GM12873 (cell line): ENCODE measurements around the gene UBA52.
A peak's percentile ranks its signal among the peaks of the same experiment; 100 is the strongest.

ENCODE experiments used
- TF ChIP-seq, protein P1 (sequence below): IDR thresholded peaks from 2 replicates; pipeline ENCODE4 v1.5.1; 2012; ENCODE audit warnings: low read depth, mild to moderate bottlenecking, moderate library complexity, low read length, control low read depth; ENCODE audit not compliant: insufficient read depth; ENCODE audit errors: missing control alignments

The UBA52 gene

DNA sequence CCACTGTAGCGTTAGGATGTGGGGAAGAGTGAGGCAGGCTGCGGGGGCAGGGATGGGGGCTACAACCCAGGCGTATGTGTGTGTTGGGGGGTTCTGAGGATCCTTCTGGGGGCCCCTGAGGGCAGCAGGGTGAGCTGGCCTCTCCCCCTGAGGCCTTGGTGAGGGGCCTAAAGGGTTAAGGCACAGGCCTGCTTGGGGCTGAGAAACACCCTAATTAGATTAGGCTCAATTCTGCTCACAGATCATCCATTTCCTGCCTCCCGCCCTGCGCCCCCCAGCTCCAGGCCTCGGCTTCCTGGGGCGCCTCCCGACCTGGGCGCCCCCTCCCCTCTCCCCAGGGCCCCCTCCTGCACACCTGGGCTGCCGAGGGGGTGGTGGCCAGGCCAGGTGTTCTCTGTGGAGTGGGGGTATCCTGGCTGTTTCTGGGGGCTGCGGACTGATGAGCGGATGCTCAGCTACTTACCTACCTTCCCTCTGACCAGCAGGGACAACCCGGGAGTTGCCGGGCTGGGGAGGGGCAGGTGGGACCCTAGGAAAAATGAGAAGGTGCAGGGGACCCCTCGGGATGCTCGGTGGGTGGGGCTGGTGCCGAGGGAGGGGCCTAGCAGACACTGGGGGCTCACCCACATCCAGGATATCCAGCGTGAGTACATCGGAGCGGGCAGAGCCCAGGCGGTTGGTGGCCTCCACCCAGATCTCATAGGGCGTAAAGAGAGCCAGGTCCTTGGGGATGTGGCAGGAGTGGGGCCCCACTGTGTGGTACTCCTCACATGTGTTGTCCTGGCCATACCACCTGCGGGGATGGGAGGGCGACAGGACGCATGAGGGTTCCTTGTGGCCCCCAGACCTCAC, 26.4 kb downstream of the UBA52 start:
- TF ChIP-seq, protein P1, sequence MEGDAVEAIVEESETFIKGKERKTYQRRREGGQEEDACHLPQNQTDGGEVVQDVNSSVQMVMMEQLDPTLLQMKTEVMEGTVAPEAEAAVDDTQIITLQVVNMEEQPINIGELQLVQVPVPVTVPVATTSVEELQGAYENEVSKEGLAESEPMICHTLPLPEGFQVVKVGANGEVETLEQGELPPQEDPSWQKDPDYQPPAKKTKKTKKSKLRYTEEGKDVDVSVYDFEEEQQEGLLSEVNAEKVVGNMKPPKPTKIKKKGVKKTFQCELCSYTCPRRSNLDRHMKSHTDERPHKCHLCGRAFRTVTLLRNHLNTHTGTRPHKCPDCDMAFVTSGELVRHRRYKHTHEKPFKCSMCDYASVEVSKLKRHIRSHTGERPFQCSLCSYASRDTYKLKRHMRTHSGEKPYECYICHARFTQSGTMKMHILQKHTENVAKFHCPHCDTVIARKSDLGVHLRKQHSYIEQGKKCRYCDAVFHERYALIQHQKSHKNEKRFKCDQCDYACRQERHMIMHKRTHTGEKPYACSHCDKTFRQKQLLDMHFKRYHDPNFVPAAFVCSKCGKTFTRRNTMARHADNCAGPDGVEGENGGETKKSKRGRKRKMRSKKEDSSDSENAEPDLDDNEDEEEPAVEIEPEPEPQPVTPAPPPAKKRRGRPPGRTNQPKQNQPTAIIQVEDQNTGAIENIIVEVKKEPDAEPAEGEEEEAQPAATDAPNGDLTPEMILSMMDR = no peak

- TF ChIP-seq, protein P1 = no peak
Observed at GRCh38 chr19:18599485-18599884, 27.8 kb downstream of the UBA52 start.

DNA sequence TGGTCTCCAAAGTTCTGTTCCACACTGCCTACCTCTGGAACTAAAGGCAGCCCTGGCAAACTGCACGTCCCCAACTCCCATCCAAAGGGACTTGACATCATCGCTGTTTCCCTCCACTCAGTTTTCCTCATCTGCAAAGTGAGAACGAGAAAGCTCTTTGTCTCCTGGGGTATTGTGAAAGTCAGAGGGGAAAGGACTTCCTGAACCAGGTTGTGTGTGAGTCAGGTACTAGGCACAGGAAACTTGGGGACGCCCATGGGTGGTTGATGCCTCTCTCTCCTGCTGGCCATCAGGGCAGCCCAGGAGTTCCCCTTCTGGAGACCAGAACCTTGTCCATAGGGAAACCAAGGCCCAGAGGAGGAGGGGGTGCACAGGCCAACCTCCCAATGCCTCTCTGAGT, 30.2 kb downstream of the UBA52 start:
- TF ChIP-seq, protein P1 = no peak

DNA sequence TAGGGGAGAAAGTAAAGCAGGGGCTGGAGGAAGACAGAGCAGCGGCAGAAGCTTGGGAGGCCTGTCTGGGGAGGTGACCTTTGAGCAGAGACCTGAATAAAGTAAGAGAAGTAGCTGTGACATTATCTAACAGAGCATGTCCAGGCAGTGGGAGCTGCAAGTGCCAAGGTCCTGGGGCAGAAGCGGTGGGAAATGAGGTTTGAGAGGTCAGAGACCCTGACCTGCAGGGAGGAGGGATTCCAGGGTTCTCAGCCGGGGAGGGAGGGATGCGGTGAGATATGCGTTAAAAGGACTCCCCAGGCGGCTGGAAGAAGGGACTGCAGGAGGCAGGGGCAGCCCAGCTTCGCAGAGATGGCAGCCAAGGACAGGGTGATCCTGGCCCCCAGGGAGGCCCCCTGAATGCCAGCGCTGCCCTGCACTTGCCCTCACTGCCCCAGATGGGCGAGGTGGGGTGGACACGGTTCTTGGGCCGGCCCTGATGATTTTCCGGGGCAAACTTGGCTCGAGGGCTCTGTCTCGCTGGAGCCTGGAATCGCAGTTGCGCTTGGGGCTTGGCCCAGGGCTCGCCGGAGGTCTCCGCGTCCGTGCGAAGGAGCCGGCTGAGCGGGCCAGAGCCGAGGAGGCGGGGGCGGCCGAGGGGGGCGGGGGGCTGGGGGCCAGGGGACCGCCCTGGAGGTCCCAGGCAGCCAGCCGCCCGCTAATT, 31.7 kb downstream of the UBA52 start:
- TF ChIP-seq, protein P1 = peak; percentile 44

- TF ChIP-seq, protein P1 = no peak
Observed at GRCh38 chr19:18603958-18604819, 32.5 kb downstream of the UBA52 start.

DNA sequence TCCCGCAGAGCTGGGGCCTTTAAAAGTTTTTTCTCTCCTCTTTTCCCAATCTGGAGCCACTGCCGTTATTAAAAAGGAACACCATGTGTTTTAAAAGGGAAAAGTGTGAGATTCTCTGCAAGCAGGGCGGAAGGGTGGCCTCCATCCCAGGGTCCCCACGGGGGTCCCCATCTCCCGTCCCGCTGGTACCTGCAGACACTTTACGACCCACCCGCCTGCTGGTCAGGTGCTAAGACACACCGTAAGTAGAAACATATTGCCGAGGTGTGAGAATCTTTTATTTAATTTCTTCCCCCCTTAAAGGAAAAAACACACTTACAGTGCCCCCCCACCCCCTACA, 33.1 kb downstream of the UBA52 start:
- TF ChIP-seq, protein P1 = no peak

GRCh38 chr19:18605196-18605545, 33.5 kb downstream of the UBA52 start:
- TF ChIP-seq, protein P1 = no peak
